ENCODE data around the gene SNCA. TPM values are rescaled to one million over a fixed set of nuclear protein-coding genes. Genes with fewer than 3 reads are reported as not detected.
A peak's percentile ranks its signal among the peaks of the same experiment; 100 is the strongest.

SNCA gene
- polyA plus RNA-seq, 3 donors: 13.2 to 39.4 (median 24.3) TPM

DNA sequence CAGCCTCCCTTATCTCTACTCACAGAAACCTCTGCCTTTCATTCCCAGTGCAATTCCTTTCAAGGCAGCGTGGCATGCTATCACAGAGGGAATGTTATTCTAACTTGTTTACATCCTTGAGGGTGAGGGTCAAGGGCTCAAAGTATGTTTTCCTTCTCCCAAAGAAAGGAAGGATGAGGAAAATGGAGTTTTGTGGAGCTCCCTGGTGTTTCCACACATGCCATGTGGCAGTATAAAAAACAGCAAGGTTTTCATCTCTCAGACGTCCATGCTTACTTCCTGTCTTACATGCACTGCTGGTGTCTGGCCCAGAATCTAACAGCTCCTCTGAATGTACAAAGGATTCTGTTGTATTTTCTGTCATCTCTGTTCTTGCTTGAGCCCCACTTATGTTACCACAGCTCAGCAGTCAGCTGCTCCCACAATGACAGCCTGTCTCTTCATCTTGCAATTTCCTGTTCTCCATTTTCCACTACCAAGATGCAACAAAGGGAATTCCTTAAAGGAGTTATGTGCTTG lies 128.0 kb downstream of the SNCA start:
- Mint-ChIP-seq H3K4me3 (no peak overlapping the region), H3K4me1 (peaks cover 3% of the 10 kb centered on the region), H3K27ac (no peak overlapping the region), H3K36me3 (no peaks in the 10 kb centered on the region), H3K9me3 (no peaks in the 10 kb centered on the region), H3K27me3 (ENCODE audit: low read depth in 3 of 3) (no peaks in the 10 kb centered on the region)
- Histone ChIP-seq H3K9me3 (replicated peaks in 1 of 2; ENCODE audit: control insufficient read depth in 1 of 2, insufficient read depth in 1 of 2, low read length in 2 of 2) (no peaks in the 10 kb centered on the region), H3K4me3 (replicated peaks in 1 of 3; ENCODE audit: low read depth in 2 of 3, low read length in 3 of 3) (no peak overlapping the region), H3K4me2 (replicated peaks; ENCODE audit: extremely low read depth, low read length, poor library complexity, severe bottlenecking) (no peak overlapping the region), H3K36me3 (replicated peaks in 1 of 2; ENCODE audit: control insufficient read depth in 1 of 2, insufficient read depth in 2 of 2, low read length in 2 of 2) (no peaks in the 10 kb centered on the region), H3K27ac (ENCODE audit: low read depth in 1 of 2, low read length in 2 of 2) (no peak overlapping the region), H3K27me3 (ENCODE audit: control insufficient read depth in 2 of 2, insufficient read depth in 2 of 2, low read length in 2 of 2) (no peaks in the 10 kb centered on the region), H3K9ac (ENCODE audit: insufficient read depth, low read length, poor library complexity, severe bottlenecking) (no peak overlapping the region), H3K79me2 (ENCODE audit: insufficient read depth, low read length) (no peaks in the 10 kb centered on the region), H3K4me1 (ENCODE audit: control insufficient read depth in 1 of 2, insufficient read depth in 2 of 2, low read length in 2 of 2) (no peaks in the 10 kb centered on the region), H4K20me1 (ENCODE audit: insufficient read depth, low read length) (no peaks in the 10 kb centered on the region), H2AFZ (ENCODE audit: insufficient read depth, low read depth, low read length, poor library complexity, severe bottlenecking) (no peak overlapping the region)
- no CpG with 5 or more reads among the region's 2 CpGs for WGBS (ENCODE audit: insufficient coverage)
- peak in 1 of 3 donors; percentile 8 for DNase-seq
- intact Hi-C loops (cut with micrococcal nuclease): no loop called here
- TF ChIP-seq, protein P1, sequence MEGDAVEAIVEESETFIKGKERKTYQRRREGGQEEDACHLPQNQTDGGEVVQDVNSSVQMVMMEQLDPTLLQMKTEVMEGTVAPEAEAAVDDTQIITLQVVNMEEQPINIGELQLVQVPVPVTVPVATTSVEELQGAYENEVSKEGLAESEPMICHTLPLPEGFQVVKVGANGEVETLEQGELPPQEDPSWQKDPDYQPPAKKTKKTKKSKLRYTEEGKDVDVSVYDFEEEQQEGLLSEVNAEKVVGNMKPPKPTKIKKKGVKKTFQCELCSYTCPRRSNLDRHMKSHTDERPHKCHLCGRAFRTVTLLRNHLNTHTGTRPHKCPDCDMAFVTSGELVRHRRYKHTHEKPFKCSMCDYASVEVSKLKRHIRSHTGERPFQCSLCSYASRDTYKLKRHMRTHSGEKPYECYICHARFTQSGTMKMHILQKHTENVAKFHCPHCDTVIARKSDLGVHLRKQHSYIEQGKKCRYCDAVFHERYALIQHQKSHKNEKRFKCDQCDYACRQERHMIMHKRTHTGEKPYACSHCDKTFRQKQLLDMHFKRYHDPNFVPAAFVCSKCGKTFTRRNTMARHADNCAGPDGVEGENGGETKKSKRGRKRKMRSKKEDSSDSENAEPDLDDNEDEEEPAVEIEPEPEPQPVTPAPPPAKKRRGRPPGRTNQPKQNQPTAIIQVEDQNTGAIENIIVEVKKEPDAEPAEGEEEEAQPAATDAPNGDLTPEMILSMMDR (IDR thresholded peaks at IDR 0.05): no peak

DNA sequence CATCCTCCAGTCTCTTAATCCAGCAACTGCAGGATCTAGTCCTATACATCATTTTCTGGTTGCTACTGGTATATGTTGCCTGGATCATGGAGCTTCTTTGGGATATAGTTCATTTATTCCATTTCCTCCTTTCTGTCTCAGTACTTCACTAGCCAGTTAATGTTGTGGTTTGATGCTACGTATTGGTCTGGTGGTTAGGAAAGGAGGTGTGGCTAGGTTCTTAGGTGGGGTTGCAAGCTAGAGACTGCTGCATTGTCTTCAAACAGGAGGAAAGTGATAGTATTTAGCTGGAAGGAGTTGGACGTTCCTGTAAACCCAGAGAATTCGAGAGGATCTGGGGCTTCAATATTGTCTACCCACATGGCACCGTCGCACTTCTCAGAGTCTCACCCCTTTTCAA lies 129.5 kb downstream of the SNCA start:
- H3K9me3 ChIP-seq (replicated peaks in 1 of 2; ENCODE audit: control insufficient read depth in 1 of 2, insufficient read depth in 1 of 2, low read length in 2 of 2): no peaks in the 10 kb centered on the region
- H3K79me2 ChIP-seq (ENCODE audit: insufficient read depth, low read length): no peaks in the 10 kb centered on the region
- no CpG with 5 or more reads among the region's 5 CpGs for WGBS (ENCODE audit: insufficient coverage)
- DNase-seq: no peak
- no peak overlapping the region for H2AFZ ChIP-seq (ENCODE audit: insufficient read depth, low read depth, low read length, poor library complexity, severe bottlenecking)
- H3K36me3 ChIP-seq (replicated peaks in 1 of 2; ENCODE audit: control insufficient read depth in 1 of 2, insufficient read depth in 2 of 2, low read length in 2 of 2): no peaks in the 10 kb centered on the region
- Mint-ChIP-seq H3K9me3 (no peaks in the 10 kb centered on the region), H3K27me3 (ENCODE audit: low read depth in 3 of 3) (no peaks in the 10 kb centered on the region), H3K4me3 (no peak overlapping the region), H3K4me1 (peaks cover 3% of the 10 kb centered on the region), H3K36me3 (no peaks in the 10 kb centered on the region), H3K27ac (no peak overlapping the region)
- no peaks in the 10 kb centered on the region for H3K27me3 ChIP-seq (ENCODE audit: control insufficient read depth in 2 of 2, insufficient read depth in 2 of 2, low read length in 2 of 2)
- no peaks in the 10 kb centered on the region for H3K4me1 ChIP-seq (ENCODE audit: control insufficient read depth in 1 of 2, insufficient read depth in 2 of 2, low read length in 2 of 2)
- TF ChIP-seq, protein P1 (IDR thresholded peaks at IDR 0.05): no peak
- H3K27ac ChIP-seq (ENCODE audit: low read depth in 1 of 2, low read length in 2 of 2): no peak overlapping the region
- H4K20me1 ChIP-seq (ENCODE audit: insufficient read depth, low read length): no peaks in the 10 kb centered on the region
- H3K9ac ChIP-seq (ENCODE audit: insufficient read depth, low read length, poor library complexity, severe bottlenecking): no peak overlapping the region
- H3K4me3 ChIP-seq (replicated peaks in 1 of 3; ENCODE audit: low read depth in 2 of 3, low read length in 3 of 3): no peak overlapping the region
- intact Hi-C loops (cut with micrococcal nuclease): no loop called here
- H3K4me2 ChIP-seq (replicated peaks; ENCODE audit: extremely low read depth, low read length, poor library complexity, severe bottlenecking): no peak overlapping the region
